ENCODE data around the gene C1orf122. TPM values are rescaled to one million over a fixed set of nuclear protein-coding genes. Genes with fewer than 3 reads are reported as not detected.

Gene C1orf122
- total RNA-seq, 2 experiments from 2014 or later, result 10.9 to 13.2 TPM

- peaks cover 12% of the 10 kb centered on the region for H3K4me1 ChIP-seq (ENCODE audit: insufficient read depth, low read length)
- no peak for TF ChIP-seq CTCF (IDR thresholded peaks at IDR 0.05)
- H3K4me3 ChIP-seq (ENCODE audit: low read length), result no peak overlapping the region
- peaks cover 52% of the 10 kb centered on the region for H3K4me1 Mint-ChIP-seq (ENCODE audit: low read depth)
- H3K27ac Mint-ChIP-seq, result no peak overlapping the region
- intact Hi-C loops (cut with DNase I, micrococcal nuclease), result no loop called here
- peaks cover 38% of the 10 kb centered on the region for H3K36me3 ChIP-seq (ENCODE audit: insufficient read depth, low read length)
- H3K27ac ChIP-seq (ENCODE audit: low read depth in 1 of 2, low read length in 2 of 2), result no peak overlapping the region
- no peaks in the 10 kb centered on the region for H3K27me3 Mint-ChIP-seq
- ChIA-PET CTCF (no interaction called here), POLR2A (no interaction called here)
- H3K27me3 ChIP-seq (ENCODE audit: control insufficient read depth in 1 of 2, insufficient read depth in 2 of 2, low read length in 2 of 2), result no peaks in the 10 kb centered on the region
- DNase-seq (no peak), ATAC-seq (ENCODE audit: poor library complexity) (no peak)
- no peaks in the 10 kb centered on the region for H3K9me3 Mint-ChIP-seq
- H3K36me3 Mint-ChIP-seq (ENCODE audit: low read depth), result peaks cover 70% of the 10 kb centered on the region
- no peak overlapping the region for H3K4me3 Mint-ChIP-seq
- no peaks in the 10 kb centered on the region for H3K9me3 ChIP-seq (ENCODE audit: control insufficient read depth in 1 of 2, insufficient read depth in 1 of 2, low read length in 2 of 2)
Observed at GRCh38 chr1:37844536-37844935, 36.9 kb downstream of the C1orf122 start.

- H3K4me1 Mint-ChIP-seq (ENCODE audit: low read depth), result peaks cover 54% of the 10 kb centered on the region
- POLR2A ChIA-PET, result no interaction called here
Observed at GRCh38 chr1:37845049-37845646, 37.6 kb downstream of the C1orf122 start.

GRCh38 chr1:37845786-37846185 is 38.2 kb downstream of the C1orf122 start:
- POLR2A ChIA-PET, result no interaction called here
- peaks cover 17% of the 10 kb centered on the region for H3K4me1 ChIP-seq (ENCODE audit: insufficient read depth, low read length)

More at GRCh38 chr1:37845049-37845646, 37.6 kb downstream of the C1orf122 start:
- ATAC-seq (ENCODE audit: poor library complexity) (no peak), DNase-seq (no peak)
- Histone ChIP-seq H3K27ac (ENCODE audit: low read depth in 1 of 2, low read length in 2 of 2) (no peak overlapping the region), H3K4me1 (ENCODE audit: insufficient read depth, low read length) (peaks cover 17% of the 10 kb centered on the region), H3K27me3 (ENCODE audit: control insufficient read depth in 1 of 2, insufficient read depth in 2 of 2, low read length in 2 of 2) (no peaks in the 10 kb centered on the region), H3K9me3 (ENCODE audit: control insufficient read depth in 1 of 2, insufficient read depth in 1 of 2, low read length in 2 of 2) (no peaks in the 10 kb centered on the region), H3K36me3 (ENCODE audit: insufficient read depth, low read length) (peaks cover 34% of the 10 kb centered on the region), H3K4me3 (ENCODE audit: low read length) (no peak overlapping the region)
- CTCF ChIA-PET, result no interaction called here
- intact Hi-C loops (cut with DNase I, micrococcal nuclease), result no loop called here
- TF ChIP-seq CTCF (IDR thresholded peaks at IDR 0.05), result no peak
- Mint-ChIP-seq H3K36me3 (ENCODE audit: low read depth) (peaks cover 64% of the 10 kb centered on the region), H3K9me3 (no peaks in the 10 kb centered on the region), H3K4me3 (no peak overlapping the region), H3K27ac (no peak overlapping the region), H3K27me3 (no peaks in the 10 kb centered on the region)

More at GRCh38 chr1:37845786-37846185, 38.2 kb downstream of the C1orf122 start:
- Histone ChIP-seq H3K4me3 (ENCODE audit: low read length) (no peak overlapping the region), H3K9me3 (ENCODE audit: control insufficient read depth in 1 of 2, insufficient read depth in 1 of 2, low read length in 2 of 2) (no peaks in the 10 kb centered on the region), H3K27ac (ENCODE audit: low read depth in 1 of 2, low read length in 2 of 2) (no peak overlapping the region), H3K27me3 (ENCODE audit: control insufficient read depth in 1 of 2, insufficient read depth in 2 of 2, low read length in 2 of 2) (no peaks in the 10 kb centered on the region), H3K36me3 (ENCODE audit: insufficient read depth, low read length) (peaks cover 29% of the 10 kb centered on the region)
- H3K36me3 Mint-ChIP-seq (ENCODE audit: low read depth), result peaks cover 60% of the 10 kb centered on the region
- ATAC-seq (ENCODE audit: poor library complexity) (no peak), DNase-seq (peak in 3 of 14 experiments; percentile 9 to 40 (median 34))
- H3K27me3 Mint-ChIP-seq, result no peaks in the 10 kb centered on the region
- H3K27ac Mint-ChIP-seq, result no peak overlapping the region
- CTCF ChIA-PET, result no interaction called here
- no peak for TF ChIP-seq CTCF (IDR thresholded peaks at IDR 0.05)
- no peaks in the 10 kb centered on the region for H3K9me3 Mint-ChIP-seq
- intact Hi-C loops (cut with DNase I, micrococcal nuclease), result no loop called here
- H3K4me1 Mint-ChIP-seq (ENCODE audit: low read depth), result peaks cover 54% of the 10 kb centered on the region
- no peak overlapping the region for H3K4me3 Mint-ChIP-seq

Data from CD4-positive, alpha-beta T cell (primary cell).